Anterior cingulate cortex (tissue), 58 donors: ENCODE results near the gene SP6.

Experiments
- DNase-seq, 58 donors: peaks; one replicate each; lab custom pipeline; 2025; lab: John Stamatoyannopoulos, UW

Gene SP6

DNA sequence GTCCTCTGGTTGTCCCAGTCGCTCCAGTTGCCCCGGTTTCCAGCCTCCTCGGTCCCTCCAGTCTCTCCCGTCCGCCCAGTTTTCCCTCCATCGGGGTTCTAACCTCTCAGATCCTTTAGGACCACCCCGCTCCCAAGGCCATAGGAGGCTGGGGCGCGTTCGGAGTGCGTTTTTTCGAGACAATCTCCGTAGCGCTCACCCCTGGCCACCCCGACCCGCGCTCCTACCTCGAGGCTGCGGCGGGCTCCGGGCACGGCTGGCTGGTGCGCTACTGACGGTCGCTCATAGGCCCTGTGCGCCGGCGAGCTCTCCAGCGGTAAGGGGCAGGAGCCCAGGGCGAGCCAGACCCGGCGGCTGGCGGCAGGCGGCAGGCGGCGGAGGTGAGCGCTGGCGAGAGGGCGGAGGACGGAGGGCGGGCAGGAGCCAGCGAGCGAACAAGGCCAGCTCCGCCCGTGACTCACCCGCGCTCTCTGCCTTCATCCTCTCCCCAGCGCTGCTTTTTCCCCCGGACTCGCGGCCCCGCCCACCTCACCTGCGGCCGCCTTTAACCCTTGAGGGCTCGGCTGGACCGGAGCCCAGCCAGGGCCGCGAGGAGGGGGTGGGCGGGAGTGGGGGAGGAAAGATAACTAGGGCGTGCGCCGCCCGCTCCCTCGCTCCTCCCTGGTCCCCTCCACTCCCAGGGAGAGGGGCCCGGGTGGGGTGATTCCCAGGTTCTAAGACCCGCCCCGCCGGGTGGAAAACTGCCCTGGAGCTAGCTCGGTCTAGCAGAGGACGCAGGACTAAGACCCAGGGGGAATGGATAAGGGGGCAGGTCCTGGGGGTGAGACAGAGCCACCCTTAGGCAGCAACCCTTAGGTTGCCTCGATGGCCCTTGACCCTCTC lies at the start of gene SP6:
TSS of gene SP6 (minus strand) at position 472 of the 882 bp plus-strand sequence. CDS start 2,734 bp downstream, outside the sequence.
- peak in 1 of 58 donors; percentile 11 for DNase-seq

DNA sequence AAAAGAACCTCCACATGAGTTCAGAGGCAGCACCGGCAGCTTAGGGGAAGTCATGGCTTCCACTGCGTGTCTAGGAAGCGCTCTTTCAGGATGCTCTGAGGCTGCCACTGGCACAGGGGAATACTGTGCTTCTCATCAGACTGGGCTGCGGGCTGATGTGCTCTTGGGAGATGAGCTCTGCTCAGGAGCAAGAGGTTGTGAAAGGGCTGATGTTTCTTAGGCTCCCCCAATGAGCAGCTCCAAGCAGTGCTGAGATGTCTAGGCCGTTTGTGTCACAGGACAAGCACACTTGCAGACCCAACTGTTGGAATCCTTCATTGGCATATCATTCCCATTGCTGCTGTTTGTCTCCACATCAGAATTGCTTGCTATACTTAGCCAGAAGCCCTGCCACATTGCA lies 48.7 kb upstream of the SP6 start:
- DNase-seq, result no peak

DNA sequence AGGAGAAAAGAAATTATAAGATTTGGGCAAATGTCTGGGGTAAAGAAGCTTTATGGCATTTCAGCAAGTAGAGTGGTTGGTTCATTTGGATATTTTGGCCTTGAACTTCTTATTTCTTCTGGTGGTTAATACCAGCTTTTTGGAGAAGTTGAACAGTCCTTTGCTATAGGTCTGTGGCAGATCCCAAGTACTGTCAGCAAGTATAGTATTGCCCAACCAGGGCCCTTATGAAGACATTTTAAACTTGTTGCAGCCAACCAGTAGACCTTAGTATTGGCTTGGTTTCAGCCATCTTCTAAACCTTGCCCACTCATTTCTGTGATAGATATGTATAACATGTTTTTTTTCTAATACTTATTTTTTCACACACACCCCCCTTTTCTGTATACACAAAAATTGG lies 47.3 kb upstream of the SP6 start:
- DNase-seq, result no peak

DNA sequence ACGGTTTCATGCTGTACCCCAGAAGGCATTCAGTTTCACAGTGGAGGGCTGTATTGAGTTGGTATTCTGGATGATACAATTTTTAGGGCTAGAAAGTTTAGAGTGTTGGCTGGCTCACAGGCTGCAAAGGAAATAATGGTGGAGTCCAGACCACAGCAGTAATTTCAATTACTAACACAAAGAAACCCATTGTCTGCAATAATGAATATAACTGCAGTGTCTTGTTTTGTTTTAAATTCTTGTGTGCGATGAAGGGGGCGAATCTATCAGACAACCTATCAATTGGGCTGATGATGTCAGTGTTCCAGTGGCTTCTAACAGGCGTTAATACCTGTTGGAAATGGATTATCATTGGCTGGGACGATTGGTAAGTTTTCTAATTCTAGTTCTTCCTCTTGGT lies 46.6 kb upstream of the SP6 start:
- no peak for DNase-seq

DNA sequence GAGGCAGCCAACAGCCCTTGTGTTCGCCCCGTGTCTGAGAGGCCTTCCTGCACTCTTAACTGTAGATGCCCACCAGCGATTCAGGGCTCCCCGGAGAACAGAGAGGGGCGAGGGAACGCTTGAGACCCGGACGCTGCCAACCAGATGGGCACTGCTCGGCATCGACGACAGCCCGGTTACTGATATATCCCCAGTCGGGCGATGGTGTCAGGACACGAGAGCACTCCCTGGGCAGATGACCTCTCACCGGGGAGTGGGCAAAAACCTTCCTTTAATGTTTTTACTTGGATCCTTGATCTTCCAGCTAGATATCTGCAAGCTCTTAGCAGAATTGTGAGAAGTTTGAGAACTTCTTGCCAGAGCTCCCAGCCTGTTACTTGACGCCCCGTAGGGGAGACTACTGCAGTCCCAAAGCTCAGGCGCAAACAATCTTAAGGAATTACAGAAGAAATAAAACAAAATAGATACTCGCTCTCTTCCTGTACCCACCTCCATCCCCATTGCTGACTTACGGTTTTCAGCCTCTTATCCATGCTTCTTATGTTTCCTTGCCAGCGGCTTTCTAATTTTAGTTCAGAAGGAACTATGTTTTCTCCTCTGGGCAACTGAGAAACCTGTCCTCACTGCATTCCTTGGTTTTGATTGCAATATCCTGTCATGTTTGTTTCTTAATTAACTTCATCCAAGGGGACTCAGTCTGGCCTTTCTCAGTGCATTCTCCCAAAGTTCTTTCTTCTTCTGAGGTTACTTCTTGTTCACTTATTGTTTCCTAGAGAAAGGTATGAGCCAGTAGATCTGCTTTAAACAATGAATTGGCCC lies 45.9 kb upstream of the SP6 start:
- DNase-seq, result peak in 2 of 58 donors; percentile 48 to 56

DNA sequence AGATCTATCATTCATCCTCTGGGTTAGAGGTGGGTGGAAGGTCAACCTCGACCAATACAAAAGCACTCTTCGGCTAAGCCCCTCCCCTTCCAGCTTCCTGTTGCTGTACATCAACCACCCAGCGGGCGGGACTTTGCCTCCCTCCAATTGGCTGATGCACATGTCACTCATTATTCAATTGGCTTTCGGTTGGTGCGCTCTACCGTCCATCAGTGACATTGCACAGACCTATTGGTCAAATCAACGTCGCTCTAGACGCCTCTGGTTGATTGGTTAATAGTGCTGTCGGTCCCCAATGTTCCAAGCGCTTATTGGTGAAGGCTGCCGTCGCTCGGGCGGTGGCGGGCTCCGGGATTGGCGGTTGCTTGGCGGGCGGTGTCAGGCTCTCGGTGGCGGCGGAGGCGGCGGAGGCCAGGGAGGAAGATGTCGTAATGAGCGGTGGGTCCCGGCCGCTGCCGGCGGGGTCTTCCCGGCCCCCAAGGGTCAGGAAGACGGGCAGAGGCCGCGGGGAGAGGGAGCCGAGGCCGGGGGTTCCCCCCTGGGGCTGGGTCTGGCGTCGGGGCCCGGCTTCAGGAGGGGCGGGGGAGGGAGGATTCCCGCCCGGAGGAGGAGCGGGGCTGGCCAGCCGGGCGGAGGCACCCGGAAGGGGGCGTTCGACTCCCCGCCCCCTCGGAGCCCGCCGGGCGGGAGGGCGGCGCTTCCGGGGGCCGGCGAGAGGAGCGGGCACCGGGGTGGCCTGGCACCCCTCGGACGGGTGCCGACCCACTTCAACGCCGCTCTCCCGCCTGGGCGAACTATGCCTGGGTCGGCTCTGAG lies 45.1 kb upstream of the SP6 start, which contains the start of gene SP2:
TSS of gene SP2 (plus strand) at position 381 of the 816 bp plus-strand sequence. CDS start at position 432, 51 bp downstream.
- peak; percentile 94 to 100 (median 100) for DNase-seq

DNA sequence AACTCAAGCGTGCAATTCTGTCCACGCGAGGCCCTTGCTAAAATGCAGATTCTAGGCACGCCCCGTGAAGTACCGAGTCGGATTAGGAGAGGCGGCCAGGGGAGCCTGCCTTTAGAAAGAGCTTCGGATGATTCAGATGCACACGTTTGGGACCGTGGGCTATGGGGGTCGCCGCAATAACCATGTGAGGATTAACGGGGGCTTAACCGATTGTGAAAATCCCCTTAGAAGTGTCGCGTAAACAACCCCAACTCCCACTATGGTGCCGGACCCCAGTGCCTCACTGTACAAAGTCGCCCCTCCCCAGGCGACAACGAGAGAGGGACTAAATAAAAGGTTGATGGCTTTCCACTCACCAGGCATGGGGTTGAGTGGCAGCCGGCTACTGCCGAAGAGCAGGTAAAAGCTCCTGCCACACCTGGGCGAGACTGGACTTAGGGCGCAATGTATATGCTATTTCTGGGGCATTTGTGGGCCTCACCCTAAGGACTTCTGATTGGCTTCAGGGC lies 44.4 kb upstream of the SP6 start:
- DNase-seq, result peak in 16 of 58 donors; percentile 11 to 60 (median 44)

DNA sequence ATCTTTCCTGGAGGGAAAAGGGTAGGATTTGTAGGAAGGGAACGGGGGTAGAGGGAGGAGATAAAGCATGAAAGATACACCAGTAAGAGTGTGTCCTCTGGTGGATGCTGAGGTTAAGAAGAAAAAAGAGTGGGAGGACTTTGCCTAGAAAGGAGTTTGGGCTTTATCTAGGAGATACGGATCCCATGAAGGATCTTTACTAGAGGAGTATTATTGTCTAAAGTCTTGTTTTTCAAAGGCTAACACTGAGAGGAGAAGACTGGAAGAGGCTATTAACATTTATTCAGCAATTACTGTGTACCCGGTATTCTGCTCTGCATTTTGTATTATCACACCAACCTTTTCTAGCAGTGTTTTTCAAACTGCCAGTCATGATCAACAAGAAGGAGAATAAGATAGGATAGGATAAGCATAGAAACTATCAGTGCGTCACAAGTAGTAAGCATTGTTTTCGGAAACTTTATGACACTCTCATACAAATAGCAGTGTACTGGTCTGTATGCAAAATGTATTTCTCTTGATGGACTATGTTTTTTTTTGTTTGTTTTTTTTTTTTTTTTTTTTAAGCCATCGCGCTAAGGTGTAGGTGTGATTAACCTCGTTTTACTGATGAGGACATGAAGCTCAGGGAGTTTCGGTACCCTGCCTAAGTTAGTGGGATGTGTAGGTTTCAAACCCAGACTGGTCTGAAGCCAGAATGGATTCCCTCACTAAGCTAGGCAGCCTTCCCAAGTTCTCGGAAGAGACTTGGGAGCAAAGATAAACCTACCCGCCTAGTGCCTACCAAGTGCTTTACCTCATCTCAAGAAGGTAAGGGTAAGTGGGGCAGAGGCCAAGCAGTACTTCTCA lies 43.8 kb upstream of the SP6 start:
- DNase-seq, result no peak

DNA sequence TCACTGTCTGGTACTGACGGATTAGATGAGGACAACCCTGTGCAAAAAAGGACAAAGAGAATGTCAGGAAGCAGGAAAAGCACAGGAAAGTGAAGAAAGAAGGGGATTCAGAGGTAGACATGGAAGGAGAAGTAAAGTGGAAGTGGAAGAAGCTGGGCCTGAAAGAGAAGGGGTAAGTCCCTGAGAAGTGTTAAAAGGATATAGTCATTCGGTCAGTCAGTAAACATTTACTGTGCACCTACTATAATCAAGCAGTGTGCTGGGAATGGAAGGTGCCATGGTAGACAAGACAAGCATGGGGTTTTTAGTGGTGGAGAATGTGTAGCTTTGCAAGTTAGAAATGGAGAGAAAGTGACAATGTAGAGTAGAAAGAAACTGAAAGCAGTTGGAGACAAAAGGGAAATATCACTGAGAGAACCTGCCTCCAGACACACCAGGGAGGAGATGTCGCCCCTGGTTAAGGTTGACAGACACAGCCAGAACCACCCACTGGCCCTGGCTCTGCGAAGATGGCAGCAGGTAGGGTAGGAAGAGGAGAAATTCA lies 40.7 kb upstream of the SP6 start:
- DNase-seq, result no peak

DNA sequence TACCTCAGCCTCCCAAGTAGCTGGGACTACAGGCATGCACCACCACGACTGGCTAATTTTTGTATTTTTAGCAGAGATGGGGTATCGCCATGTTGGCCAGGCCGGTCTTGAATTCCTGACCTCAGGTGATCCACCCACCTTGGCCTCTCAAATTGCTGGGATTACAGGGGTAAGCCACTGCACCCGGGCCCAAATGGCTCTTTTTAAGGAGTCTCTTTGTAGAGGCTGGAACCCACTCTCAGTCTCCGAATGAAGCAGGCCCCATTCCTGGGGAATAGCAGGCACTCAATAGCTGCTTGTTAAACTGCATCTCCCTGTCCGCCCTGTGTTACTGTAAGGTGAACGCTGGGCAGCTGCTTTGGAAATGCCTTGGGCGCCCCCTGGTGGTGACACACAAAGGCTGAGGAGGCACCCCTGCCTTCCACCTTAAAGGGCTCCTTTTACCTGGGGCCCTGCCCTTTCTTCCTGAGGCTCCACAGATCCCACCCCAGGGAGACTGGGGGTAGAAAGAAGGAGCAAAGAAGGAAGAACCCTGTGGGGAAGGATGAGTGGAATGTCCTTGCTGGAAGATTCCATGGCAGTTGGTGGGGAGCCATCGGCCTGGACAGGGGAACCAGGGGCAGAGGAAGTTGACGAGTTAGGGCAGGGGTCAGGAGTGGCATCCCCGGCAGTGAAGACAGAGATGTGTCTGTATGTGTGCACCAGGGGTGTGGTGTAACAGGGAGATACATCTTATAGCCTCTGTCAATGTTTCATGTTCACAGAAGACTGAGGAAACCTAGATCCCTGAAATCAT lies 39.0 kb upstream of the SP6 start:
- peak in 56 of 58 donors; percentile 2 to 94 (median 58) for DNase-seq

DNA sequence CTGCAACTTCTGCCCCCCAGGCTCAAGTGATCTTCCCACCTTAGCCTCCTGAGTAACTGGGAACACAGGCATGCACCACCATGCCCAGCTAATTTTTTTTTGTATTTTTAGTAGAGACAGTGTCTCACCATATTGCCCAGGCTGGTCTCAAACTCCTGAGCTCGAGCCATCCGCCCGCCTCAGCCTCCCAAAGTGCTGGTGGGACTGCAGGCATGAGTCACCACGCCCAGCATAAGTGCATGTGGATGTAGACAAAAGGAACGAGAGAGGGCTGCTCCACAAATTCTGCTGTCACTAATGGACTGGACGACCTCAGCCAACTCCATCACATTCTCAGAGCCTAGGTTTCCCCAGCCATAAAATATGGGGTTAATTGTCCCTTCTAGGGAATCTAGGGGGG lies 37.3 kb upstream of the SP6 start:
- DNase-seq, result no peak

DNA sequence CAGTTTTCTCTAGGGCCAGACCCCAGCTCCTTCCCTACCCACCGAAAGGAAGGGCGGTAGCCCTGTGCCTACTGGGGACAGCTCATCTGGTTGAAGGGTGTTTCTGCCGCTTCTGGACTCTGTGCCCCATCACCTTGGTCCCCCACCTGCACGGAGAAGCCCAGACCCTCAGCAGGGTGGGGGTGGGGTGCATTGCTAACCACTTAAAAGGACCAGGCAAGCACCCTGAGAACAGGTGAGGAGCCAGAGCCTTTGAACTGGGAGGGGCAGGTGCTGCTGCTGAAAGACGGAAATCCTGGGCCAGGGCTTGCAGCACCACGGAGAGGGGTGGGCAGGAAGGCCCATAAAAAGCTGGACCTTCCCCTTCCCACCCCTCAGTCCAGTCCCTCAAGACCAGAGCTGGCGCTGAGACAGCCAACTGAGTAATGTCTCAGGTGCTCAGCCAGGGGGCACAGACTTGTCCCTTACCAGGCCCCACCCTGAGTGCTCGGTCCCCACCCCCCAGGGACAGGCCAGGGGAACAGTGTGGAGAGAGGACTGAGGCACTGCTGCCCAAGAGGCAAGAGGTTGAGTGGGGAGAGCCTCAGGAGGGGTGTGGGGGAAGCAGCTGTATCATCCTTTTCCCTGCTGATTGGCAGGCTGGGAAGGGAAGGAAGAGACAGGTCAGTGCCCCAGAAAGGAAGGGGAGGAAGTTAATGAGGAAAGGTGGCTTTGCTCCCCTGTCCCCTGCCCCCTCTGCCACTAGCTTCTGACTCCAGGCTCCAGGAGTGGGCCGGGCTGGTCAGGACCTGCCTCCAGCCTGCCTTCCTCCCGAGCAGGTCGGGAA lies 34.2 kb upstream of the SP6 start:
- no peak for DNase-seq

DNA sequence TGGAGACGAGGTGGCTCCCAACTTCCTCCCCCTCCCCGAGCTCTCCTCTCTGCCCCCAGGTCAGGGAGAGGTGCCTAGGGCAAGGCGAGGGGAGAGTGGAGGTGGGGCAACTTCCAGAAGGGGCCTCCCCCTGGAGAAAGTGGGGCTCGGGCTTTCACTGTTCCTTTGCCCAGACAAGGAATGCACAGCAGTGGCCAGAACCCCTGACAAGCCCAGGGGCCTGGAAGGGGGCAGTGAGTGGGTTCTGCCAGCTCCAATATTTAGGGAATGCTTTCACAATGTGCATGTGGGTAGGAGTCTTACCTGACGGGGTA lies 33.4 kb upstream of the SP6 start:
- no peak for DNase-seq

DNA sequence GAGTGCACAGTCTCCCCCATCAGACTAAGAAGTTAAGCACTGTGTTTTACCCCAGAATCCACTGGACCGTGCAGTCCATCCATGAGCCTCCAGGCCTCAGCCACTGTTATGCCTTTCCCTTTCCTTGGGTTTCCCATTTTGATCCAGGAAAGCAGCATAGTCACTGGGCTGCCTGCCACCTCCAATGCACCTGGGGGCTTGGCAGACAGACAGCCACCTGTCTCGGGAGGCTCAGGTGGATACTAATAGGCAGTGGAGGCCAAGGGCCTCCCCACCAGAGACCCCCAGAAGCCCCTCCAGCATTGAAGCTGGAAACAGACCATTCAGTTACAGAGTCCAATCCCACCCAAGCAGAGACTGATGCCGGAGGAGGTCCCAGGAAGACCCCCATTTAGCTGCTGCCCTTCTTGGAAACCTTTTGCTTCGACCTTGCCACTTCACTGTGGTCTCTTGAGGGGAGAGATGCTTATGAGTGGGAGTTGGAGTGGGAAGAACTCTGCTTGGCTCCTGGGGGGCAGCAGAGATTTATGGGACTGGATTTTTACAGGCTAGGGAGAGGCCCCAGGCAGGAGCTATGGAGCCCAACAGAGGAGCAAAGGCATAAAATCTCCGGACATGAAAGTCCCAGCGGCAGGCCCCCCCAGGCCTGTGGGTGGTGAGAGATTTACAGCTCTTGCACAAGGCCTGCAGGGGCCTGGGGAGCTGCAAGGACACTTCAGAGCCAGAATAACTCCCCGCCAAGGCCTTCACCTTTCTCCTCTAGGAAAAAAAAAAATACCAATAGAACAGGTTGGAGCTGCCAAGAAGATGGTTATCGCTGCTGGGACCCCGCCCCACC lies 32.8 kb upstream of the SP6 start:
- DNase-seq, result no peak

DNA sequence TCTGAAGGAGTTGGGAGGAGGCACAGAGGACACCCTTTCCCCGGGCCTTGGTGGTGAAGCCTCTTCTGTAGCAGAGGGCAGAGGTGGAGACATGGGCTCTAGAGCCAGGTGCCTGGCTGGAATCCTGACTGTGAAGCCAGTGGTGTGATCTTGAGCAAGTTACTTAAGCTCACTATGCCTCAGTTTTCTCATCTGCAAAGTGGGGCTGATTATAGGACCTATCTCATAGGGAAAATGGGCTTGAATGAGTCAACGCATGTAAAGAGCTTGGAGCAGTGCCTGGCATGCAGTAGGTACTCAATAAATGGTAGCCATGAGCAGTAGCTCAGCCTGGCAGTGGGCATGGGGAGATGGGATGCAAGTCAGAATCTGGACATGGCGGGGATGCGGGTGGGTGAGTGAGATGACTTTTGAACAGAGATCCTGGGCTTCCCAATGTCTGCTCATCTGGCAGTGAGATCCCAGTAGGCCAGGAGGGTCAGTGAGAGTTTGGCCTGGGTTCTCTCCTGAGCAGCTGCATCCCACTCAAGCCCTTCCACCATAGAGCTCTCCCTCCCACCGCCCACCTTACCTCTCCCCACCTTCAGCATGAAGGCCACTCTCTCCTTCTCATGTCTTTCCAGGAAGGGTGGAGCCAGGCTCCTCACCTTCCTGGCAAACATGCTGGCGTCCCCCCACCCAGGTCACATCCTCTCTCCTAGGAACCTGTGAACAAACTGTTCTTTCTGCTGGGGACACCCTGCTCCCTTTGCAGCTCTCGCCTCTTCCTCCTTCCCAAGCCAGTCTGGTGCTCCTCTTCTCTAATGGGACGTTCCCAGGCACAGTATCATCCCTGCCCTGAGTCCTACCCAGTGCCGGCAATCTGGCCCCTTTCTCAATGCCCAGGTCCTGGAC lies 32.0 kb upstream of the SP6 start:
- DNase-seq, result no peak

DNA sequence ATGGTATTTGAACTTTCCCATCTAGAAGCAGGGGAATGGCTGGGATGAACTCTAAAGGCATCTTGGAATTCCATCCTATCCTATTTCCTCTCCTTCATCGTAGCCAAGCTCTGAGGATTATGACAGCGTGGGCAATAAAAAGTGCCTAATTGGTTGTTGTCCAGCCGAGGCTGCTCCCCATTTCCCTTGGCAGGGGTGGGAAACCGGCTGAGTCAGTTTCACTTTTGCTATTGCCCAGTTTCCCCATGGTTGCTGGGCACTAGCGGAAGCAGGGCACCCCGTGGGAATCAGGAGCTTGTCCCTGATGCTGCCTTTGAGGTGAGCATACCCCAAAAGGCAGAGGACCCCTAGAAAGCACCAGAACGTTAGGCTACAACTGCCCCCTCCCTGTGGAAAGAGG lies 31.3 kb upstream of the SP6 start:
- DNase-seq, result no peak
